NCI-H226 (cell line): ENCODE results near the gene RHOG.
"Not testable (repeated sequence)": the region's sequence is repeated elsewhere in the genome, so short reads cannot be mapped to it uniquely, and the experiment has no call there.

Experiments
- DNase-seq: peaks from one replicate; pipeline ENCODE4 v3.0.0-alpha.2; 2015

RHOG gene

DNA sequence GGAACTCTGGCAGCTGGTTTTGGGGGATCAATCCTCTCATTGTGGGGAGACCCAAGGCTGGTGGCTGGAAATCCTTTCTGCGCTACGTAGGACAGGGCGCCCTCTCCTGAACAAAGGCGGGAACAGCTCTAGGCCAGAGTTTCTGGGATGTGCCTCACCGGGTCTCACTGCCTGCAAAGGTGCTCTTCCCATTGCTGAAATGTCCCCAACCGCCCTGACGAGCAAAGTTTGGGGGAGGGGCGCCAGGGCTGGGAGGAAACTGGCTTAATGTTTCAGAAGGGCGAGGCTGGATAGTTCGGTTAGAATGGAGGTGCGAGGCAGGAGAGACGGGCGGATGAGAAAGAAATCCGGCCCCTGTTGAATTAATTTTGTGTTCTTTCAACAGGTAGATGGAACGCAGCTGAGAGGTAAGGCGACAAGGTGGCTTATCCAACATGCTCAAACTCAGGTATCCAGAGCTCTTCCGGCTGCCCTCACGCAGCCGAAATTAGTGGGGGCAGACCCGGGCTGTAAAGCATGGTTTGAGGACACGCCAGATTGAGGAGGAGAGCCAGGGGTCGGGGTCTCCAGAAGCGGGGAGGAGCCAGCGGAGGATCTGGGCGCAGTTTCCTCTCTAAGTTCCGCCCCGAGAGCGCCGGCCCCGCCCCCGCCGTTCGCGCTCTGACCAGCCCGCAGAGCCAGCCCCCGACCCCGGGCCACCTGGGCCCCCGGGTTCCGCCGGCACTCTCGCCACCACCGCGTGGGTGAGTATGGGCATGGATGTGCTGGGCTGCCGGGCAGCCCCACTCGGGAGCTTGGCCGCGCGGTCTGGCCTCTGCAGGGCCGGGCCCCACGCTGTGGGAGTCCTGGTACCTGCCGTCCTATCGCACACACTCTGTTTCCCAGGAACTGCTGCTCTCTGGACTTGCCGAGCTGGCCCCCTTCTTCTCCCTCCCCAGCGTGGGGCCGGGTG, 32.6 kb downstream of the RHOG start, which contains the start of gene PGAP2:
TSS of gene PGAP2 (plus strand) at position 652 of the 952 bp plus-strand sequence. CDS start 2,700 bp downstream, outside the sequence.
- peak; percentile 33 for DNase-seq

DNA sequence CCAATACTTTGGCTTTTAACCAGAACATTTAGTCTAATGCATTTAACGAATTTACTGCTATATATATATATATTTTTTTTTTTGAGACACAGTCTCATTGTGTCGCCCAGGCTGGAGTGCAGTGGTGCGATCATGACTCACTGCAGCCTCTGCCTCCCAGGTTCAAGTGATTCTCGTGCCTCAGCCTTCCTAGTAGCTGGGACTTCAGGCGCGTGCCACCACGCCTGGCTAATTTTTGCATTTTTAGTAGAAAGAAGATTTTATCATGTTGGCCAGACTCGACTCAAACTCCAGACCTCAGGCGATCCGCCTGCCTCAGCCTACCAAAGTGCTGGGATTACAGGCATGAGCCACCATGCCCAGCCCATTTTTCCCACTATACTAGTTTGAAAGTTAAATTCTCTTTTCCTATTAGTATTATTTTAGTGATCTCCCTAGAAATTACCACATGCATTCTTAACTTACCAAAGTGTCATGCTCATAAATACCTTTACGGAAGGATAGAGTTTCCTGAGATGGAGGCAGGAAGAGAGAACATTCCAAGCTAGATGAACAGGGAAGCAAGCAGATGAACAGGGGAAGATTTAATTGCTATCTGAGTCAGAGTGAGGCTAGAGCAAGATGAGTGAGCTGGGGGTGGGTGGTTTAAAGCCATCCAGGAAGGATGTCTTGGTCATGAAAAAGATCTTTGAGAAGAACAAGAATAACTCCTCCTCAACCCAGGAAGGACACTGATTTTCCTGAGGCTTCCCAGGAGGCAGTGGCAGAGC, 36.8 kb downstream of the RHOG start:
- peak; percentile 62 for DNase-seq

DNA sequence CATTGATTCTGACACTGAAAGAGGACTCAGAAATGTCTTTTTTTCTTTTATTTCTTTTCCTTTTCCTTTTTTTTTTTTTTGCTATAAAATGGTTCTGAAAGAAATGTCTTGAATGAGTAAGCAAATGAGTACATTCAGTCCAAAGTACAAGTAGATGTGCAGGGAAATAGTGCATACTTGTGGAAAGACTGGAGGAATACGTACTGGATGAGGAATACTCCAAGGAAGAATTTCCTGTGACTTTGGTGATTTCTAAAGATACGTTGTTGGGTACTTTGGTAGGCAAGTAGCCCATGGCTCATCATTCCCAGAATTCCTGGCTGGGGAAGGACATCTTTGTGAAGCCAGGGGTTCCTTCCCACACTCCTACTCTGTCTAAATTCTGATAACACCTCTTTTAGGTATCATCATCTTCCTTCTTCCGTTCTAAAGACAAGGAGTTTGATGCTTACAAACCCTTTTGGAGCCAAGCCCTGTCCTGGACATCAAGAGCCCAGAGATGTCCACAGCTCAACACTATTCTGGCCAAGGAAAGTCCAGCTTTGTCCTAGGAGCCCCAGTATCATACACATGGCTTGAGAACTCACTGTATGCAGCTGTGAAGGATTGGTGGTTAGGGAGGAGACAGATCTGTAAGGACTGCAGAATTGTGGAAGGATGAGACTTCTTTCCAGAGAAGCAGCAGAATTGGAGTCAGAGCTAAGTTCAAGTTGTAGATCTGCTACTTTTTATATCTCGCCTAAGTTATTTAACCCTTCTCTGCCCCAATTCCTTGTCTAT, 38.6 kb downstream of the RHOG start:
- no peak for DNase-seq

DNA sequence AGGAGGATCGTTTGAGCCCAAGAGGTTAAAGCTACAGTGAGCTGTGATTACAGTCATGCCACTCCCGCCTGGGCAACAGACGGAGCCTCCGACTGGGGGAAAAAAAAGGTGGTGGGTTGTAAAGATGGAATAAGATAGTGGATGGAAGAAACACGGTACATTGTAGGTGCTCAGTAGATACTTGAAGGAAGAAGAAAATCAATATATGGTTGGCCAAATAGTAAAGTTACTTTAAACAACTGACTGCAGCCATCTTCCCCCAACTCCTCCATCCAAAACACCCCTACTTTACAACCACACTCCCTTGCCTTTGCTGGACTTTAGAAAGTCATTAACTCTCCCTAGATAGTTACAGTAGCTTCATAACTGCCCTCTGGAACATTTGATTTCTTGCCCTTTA, 40.9 kb downstream of the RHOG start:
- DNase-seq = no peak

DNA sequence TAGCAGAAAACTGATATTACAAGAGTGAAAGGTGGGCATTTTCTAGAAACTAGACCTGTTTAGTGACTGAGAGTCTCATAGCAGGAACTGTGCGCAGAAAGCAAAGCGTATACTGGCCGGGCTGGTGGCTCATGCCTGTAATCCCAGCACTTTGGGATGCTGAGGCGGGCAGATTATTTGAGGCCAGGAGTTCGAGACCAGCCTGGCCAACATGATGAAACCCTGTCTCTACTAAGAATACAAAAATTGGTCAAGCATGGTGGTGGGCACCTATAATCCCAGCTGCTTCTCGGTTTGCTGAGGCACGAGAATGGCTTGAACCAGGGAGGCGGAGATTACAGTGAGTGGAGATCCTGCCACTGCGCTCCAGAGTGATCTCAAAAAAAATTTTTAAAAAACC, 41.6 kb downstream of the RHOG start:
- no peak for DNase-seq

DNA sequence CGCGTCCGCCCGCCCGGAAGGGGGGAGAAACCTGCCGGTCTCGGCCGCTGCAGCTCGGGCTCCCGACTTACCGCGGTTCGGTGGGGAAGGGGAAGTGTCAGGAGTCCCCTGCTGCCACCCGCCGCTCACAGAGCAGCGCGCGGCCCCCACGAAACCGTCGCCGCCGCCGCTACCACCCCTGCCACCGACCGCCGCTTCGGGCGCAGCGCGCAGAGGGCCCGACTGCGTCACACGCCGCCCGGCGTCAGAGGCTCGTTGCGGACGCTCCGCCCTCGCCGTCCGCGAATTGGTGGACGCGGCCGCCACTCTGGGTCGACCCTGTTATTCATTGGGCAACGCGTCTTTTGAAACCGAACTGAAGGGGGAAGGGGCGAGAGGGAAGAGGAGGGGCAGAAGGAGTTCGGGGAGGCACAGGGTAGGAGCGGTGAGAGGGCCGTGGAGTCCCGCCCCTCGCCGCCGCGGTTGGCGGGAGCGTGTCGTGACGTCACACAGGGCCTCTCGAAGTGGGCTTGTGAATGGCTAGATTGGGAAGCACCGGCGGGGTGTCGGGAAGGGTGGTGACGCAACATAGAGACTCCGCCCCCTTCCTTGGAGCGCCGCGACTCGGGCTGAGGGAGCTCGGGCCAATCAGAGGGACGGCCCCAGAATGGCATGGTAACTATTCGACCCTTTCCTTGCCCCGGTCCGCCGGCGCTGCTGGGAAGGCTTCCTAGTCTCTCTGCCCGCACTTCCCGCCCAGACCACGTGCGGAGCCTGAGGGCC, 43.2 kb downstream of the RHOG start, which contains the start of gene NUP98:
TSS of gene NUP98 (minus strand) at position 226 of the 762 bp plus-strand sequence. CDS start 15,437 bp downstream, outside the sequence.
- DNase-seq = peak; percentile 100

DNA sequence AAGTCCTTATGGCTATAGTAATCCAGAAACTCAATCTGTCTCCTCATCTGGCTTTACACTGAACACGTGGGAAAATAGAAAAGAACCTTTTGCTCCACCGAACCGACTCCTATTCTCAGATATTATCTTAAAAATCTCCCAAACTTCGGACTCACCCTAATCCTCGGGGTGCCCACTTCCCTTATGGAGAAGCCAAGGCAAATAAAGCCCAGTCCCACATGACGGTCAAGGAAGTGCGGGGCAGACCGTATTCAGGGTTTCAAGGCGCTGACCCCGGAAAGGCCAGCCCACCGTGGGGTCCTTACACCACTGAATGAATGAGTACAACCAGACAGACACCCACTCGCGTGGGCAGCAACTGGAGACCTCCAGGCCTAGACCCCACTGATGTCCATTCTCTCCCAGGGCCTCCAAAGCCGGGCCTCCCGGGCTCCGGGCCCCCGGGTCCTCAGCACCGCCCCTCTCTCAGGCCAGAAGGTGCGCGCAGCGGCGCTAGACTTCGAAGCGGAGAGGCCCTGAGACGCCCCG, 43.9 kb downstream of the RHOG start:
- no peak for DNase-seq

DNA sequence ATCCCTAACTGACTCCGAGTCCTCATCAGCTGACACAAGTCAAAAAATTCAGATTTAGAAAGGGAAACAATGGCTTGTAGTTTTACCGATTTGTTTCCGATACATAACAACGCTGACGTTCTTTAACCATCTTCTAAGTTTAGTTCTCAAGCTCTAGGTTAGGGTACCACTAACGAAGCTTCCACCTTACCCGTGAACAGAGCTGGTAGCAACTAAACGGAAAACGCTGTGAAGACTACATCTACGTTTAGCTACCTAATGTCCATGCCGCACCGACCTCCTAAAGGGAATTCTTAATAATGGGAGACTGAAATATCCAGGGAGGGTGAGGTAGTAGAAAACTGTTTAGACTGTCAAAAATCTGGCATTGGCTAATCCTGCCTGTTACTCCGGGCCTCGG, 44.4 kb downstream of the RHOG start:
- no peak for DNase-seq

DNA sequence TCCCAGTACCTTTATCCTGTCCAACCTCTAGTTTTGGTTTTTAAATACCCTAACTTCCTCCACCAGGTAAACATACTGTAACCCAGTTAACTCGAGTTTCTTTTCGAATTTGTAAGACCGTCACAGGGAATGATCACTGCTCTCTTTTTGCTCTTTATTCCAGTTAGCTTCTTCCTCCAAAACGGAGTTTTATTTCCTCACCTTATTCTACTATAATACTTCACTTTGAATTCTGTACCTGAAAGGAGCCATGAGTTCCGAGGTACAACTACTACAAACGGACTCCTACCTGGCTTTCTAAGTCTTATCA, 44.8 kb downstream of the RHOG start:
- DNase-seq = no peak

DNA sequence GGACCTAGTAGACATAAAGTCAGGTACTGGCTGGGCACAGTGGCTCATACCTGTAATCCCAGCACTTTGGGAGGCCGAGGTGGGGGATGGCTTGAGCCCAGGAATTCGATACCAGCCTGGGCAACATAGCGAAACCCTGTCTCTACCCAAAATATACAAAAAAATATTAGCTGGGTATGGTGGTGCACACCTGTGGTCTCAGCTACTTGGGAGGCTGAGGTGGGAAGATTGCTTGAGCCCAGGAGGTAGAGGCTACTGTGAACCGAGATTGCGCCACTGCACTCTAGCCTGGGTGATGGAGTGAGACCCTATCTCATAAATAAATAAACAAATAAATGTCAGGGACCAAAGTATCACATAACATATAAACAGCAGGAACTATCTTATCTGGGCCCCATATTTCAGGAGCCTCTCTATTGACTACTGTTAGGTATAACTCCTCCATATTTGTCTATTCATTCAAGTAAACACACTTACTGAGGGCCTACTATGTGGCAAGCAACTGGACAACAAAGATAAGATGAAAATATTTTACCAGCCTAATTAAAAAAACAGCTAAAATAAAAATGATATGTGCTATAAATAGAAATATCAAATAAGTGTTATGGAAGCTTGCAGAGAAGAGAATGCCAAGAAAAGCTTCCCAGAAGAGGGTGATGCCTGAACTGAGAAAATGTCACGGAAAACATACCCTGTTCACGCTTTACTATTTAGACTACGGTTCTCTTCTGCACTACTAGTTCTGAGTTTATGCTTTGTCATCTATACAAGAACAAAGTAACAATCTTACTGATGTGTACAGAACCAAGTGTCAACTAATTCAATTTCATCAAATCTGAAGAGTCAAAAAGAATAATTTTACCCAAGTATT, 45.4 kb downstream of the RHOG start:
- DNase-seq = no peak

DNA sequence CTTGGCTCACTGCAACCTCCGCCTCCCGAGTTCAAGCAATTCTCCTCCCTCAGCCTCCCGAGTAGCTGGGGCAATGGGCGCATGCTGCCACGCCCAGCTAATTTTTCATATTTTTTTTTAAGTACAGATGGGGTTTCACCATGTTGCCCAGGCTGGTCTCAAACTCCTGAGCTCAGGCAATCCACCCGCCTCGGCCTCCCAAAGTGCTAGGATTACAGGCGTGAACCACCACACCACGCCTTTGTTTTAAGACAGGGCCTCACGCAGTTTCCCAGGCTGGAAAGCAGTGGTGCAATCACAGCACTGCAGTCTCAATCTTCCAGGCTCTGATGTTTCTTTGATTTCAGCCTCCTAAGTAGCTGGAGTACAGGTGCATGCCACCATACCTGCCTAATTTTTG, 46.4 kb downstream of the RHOG start:
- not testable (repeated sequence) for DNase-seq

DNA sequence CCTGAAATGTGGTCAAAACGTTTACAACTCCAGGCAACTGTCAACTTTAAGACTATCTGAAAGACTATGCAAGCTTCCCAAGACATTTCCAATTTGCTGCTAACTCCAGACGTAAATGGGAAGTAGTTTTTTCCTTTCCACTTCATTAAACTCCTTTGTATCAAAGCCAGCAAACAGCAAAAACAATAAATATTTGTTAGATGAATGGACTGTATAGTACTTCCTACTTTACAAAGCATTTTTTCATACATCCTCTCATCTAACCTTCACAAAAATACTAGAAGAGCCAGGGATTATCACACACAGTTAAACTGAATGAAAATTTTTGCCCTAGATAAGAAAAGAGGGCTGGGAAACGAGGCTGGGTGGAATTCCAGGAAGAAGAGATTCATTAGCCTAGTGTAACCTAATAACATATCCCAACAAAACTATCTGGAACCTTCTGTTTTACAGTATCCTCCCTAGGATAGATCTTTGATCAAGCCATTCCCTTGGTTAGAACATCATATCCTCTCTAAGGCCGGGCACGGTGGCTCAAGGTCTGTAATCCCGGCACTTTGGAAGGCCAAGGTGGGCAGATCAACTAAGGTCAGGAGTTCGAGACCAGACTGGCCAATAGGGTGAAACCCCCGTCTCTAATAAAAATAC, 53.9 kb downstream of the RHOG start:
- DNase-seq = no peak

DNA sequence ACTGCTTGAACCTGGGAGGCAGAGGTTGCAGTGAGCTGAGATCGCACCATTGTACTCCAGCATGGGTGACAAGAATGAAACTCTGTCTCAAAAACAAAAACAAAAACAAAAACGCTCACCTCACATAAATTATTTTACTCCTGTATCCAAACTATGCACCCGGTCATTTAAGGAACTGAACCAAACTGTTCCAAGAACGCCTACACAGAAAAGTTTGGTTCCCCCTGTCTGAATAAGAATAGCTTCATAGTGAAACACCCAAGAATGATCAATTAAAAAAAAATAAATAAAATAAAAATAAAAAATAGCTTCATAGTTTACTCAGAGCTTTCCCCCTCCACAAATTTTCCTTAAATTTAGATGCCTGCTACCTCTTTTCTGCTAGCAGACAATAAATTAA, 57.1 kb downstream of the RHOG start:
- no peak for DNase-seq

DNA sequence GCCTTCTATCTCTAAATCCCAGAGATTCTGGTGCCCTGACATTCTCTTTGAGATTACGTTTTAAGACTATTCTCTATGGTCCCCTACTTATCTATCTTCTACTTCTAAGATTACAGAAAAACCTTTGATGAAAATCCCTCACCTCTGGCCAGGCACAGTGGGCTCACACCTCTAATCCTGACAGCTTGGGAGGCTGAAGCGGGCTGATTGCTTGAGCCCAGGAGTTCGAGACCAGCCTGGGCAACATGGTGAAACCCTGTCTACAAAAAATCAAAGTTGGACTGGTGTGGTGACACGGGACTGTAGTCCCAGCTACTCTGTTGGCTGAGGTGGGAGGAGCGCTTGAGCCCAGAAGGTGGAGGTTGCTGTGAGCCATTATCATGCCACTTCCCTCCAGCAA, 57.8 kb downstream of the RHOG start:
- DNase-seq = no peak

DNA sequence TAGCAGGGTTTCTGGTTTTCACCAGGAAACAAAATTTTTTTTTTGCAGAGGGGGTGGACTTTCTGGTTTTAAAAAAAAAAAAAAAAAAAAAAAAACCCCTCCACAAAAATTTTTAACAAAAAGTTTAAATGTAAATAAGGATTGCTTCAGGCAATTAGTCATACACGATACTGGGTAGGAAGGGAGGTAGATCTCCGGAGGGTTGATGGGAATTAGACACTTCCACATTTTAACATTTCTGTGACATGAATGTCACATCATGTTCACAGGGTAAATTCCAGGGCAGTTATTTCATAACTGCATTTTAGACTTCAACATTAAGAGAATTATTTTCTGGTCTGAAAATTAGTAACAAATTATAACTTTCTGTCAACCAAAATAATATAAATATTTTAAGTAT, 59.3 kb downstream of the RHOG start:
- no peak for DNase-seq
